Measurements from ENCODE around the gene CPEB4. TPM values are rescaled to one million over a fixed set of nuclear protein-coding genes. Genes with fewer than 3 reads are reported as not detected.

The CPEB4 gene
- total RNA-seq, 1 experiment from 2014 or later: 1.4 TPM

- no peaks in the 10 kb centered on the region for H3K27me3 ChIP-seq (ENCODE audit: low read length)
- H4K20me1 ChIP-seq (ENCODE audit: insufficient read depth, low read depth, low read length): no peaks in the 10 kb centered on the region
- H3K4me1 ChIP-seq (ENCODE audit: low read length): peaks cover 33% of the 10 kb centered on the region
- no peak overlapping the region for H3K27ac ChIP-seq (ENCODE audit: low read length)
- H3K9me2 ChIP-seq (replicated peaks; ENCODE audit: insufficient read depth, low read length): no peaks in the 10 kb centered on the region
- H3K4me3 ChIP-seq (ENCODE audit: low read length): no peak overlapping the region
- no peaks in the 10 kb centered on the region for H3K9me3 ChIP-seq (ENCODE audit: low read length)
- H3K36me3 ChIP-seq (ENCODE audit: insufficient read depth, low read length): no peaks in the 10 kb centered on the region
- DNase-seq: no peak
- H3K4me2 ChIP-seq (ENCODE audit: low read depth, low read length, poor library complexity, severe bottlenecking): peak overlapping the region; percentile 33
- H2AFZ ChIP-seq (ENCODE audit: low read length): no peak overlapping the region
- no peak overlapping the region for H3K9ac ChIP-seq (ENCODE audit: low read length)
- no peaks in the 10 kb centered on the region for H3K79me2 ChIP-seq (ENCODE audit: low read length)
Observed at GRCh38 chr5:173885054-173885443, 3.1 kb upstream of the CPEB4 start.

GRCh38 chr5:173885475-173886010 lies 2.6 kb upstream of the CPEB4 start:
- no peaks in the 10 kb centered on the region for H4K20me1 ChIP-seq (ENCODE audit: insufficient read depth, low read depth, low read length)
- H3K27ac ChIP-seq (ENCODE audit: low read length): no peak overlapping the region
- no peak for DNase-seq
- no peaks in the 10 kb centered on the region for H3K27me3 ChIP-seq (ENCODE audit: low read length)
- no peak overlapping the region for H2AFZ ChIP-seq (ENCODE audit: low read length)
- no peaks in the 10 kb centered on the region for H3K9me3 ChIP-seq (ENCODE audit: low read length)
- no peaks in the 10 kb centered on the region for H3K9me2 ChIP-seq (replicated peaks; ENCODE audit: insufficient read depth, low read length)
- H3K4me1 ChIP-seq (ENCODE audit: low read length): peaks cover 33% of the 10 kb centered on the region
- H3K4me2 ChIP-seq (ENCODE audit: low read depth, low read length, poor library complexity, severe bottlenecking): no peak overlapping the region
- no peak overlapping the region for H3K4me3 ChIP-seq (ENCODE audit: low read length)
- H3K36me3 ChIP-seq (ENCODE audit: insufficient read depth, low read length): no peaks in the 10 kb centered on the region
- H3K9ac ChIP-seq (ENCODE audit: low read length): no peak overlapping the region
- H3K79me2 ChIP-seq (ENCODE audit: low read length): no peaks in the 10 kb centered on the region

- Histone ChIP-seq H2AFZ (ENCODE audit: low read length) (no peak overlapping the region), H3K36me3 (ENCODE audit: insufficient read depth, low read length) (no peaks in the 10 kb centered on the region), H3K4me3 (ENCODE audit: low read length) (no peak overlapping the region), H3K79me2 (ENCODE audit: low read length) (no peaks in the 10 kb centered on the region), H3K27ac (ENCODE audit: low read length) (no peak overlapping the region), H3K9ac (ENCODE audit: low read length) (no peak overlapping the region), H3K9me2 (replicated peaks; ENCODE audit: insufficient read depth, low read length) (no peaks in the 10 kb centered on the region), H4K20me1 (ENCODE audit: insufficient read depth, low read depth, low read length) (no peaks in the 10 kb centered on the region), H3K4me2 (ENCODE audit: low read depth, low read length, poor library complexity, severe bottlenecking) (no peak overlapping the region), H3K9me3 (ENCODE audit: low read length) (no peaks in the 10 kb centered on the region), H3K4me1 (ENCODE audit: low read length) (peaks cover 33% of the 10 kb centered on the region), H3K27me3 (ENCODE audit: low read length) (no peaks in the 10 kb centered on the region)
- no peak for DNase-seq
Observed at GRCh38 chr5:173886150-173886549, 2.0 kb upstream of the CPEB4 start.

GRCh38 chr5:173888473-173889131 lies 453 bp downstream of the CPEB4 start:
- Histone ChIP-seq H3K9me3 (ENCODE audit: low read length) (no peaks in the 10 kb centered on the region), H3K27me3 (ENCODE audit: low read length) (no peaks in the 10 kb centered on the region), H3K4me3 (ENCODE audit: low read length) (peak overlapping the region; percentile 77), H3K9me2 (replicated peaks; ENCODE audit: insufficient read depth, low read length) (no peaks in the 10 kb centered on the region), H3K79me2 (ENCODE audit: low read length) (no peaks in the 10 kb centered on the region), H4K20me1 (ENCODE audit: insufficient read depth, low read depth, low read length) (no peaks in the 10 kb centered on the region), H3K4me1 (ENCODE audit: low read length) (peaks cover 33% of the 10 kb centered on the region), H3K27ac (ENCODE audit: low read length) (no peak overlapping the region), H3K36me3 (ENCODE audit: insufficient read depth, low read length) (no peaks in the 10 kb centered on the region), H2AFZ (ENCODE audit: low read length) (peak overlapping the region; percentile 83; the same call in 1 of the 2 replicates), H3K4me2 (ENCODE audit: low read depth, low read length, poor library complexity, severe bottlenecking) (peak overlapping the region; percentile 96), H3K9ac (ENCODE audit: low read length) (peak overlapping the region; percentile 54)
- no peak for DNase-seq

- H3K9me2 ChIP-seq (replicated peaks; ENCODE audit: insufficient read depth, low read length): no peaks in the 10 kb centered on the region
- no peak overlapping the region for H2AFZ ChIP-seq (ENCODE audit: low read length)
- H3K4me2 ChIP-seq (ENCODE audit: low read depth, low read length, poor library complexity, severe bottlenecking): no peak overlapping the region
- peaks cover 16% of the 10 kb centered on the region for H3K4me1 ChIP-seq (ENCODE audit: low read length)
- no peaks in the 10 kb centered on the region for H3K9me3 ChIP-seq (ENCODE audit: low read length)
- H3K79me2 ChIP-seq (ENCODE audit: low read length): no peaks in the 10 kb centered on the region
- no peaks in the 10 kb centered on the region for H3K36me3 ChIP-seq (ENCODE audit: insufficient read depth, low read length)
- DNase-seq: no peak
- H3K27me3 ChIP-seq (ENCODE audit: low read length): no peaks in the 10 kb centered on the region
- no peak overlapping the region for H3K27ac ChIP-seq (ENCODE audit: low read length)
- H3K4me3 ChIP-seq (ENCODE audit: low read length): no peak overlapping the region
- no peaks in the 10 kb centered on the region for H4K20me1 ChIP-seq (ENCODE audit: insufficient read depth, low read depth, low read length)
- no peak overlapping the region for H3K9ac ChIP-seq (ENCODE audit: low read length)
Observed at GRCh38 chr5:173890195-173890991, 2.2 kb downstream of the CPEB4 start.

GRCh38 chr5:173891308-173892116 lies 3.4 kb downstream of the CPEB4 start:
- Histone ChIP-seq H3K36me3 (ENCODE audit: insufficient read depth, low read length) (no peaks in the 10 kb centered on the region), H3K9me3 (ENCODE audit: low read length) (no peaks in the 10 kb centered on the region), H3K9ac (ENCODE audit: low read length) (no peak overlapping the region), H3K27me3 (ENCODE audit: low read length) (no peaks in the 10 kb centered on the region), H3K27ac (ENCODE audit: low read length) (no peak overlapping the region), H3K4me1 (ENCODE audit: low read length) (peaks cover 13% of the 10 kb centered on the region), H3K9me2 (replicated peaks; ENCODE audit: insufficient read depth, low read length) (no peaks in the 10 kb centered on the region), H3K79me2 (ENCODE audit: low read length) (no peaks in the 10 kb centered on the region), H3K4me3 (ENCODE audit: low read length) (no peak overlapping the region), H2AFZ (ENCODE audit: low read length) (no peak overlapping the region), H4K20me1 (ENCODE audit: insufficient read depth, low read depth, low read length) (no peaks in the 10 kb centered on the region), H3K4me2 (ENCODE audit: low read depth, low read length, poor library complexity, severe bottlenecking) (no peak overlapping the region)
- no peak for DNase-seq

GRCh38 chr5:173893192-173893561 lies 5.0 kb downstream of the CPEB4 start:
- no peaks in the 10 kb centered on the region for H3K79me2 ChIP-seq (ENCODE audit: low read length)
- H3K4me1 ChIP-seq (ENCODE audit: low read length): peaks cover 7% of the 10 kb centered on the region
- H3K27ac ChIP-seq (ENCODE audit: low read length): no peak overlapping the region
- H3K4me2 ChIP-seq (ENCODE audit: low read depth, low read length, poor library complexity, severe bottlenecking): no peak overlapping the region
- DNase-seq: no peak
- H4K20me1 ChIP-seq (ENCODE audit: insufficient read depth, low read depth, low read length): no peaks in the 10 kb centered on the region
- no peak overlapping the region for H2AFZ ChIP-seq (ENCODE audit: low read length)
- H3K9me2 ChIP-seq (replicated peaks; ENCODE audit: insufficient read depth, low read length): no peaks in the 10 kb centered on the region
- H3K27me3 ChIP-seq (ENCODE audit: low read length): no peaks in the 10 kb centered on the region
- H3K4me3 ChIP-seq (ENCODE audit: low read length): no peak overlapping the region
- no peaks in the 10 kb centered on the region for H3K9me3 ChIP-seq (ENCODE audit: low read length)
- H3K9ac ChIP-seq (ENCODE audit: low read length): no peak overlapping the region
- no peaks in the 10 kb centered on the region for H3K36me3 ChIP-seq (ENCODE audit: insufficient read depth, low read length)
